WTC11 (cell line): Measurements from ENCODE around the gene DPP8.
"Not testable (repeated sequence)": the region's sequence is repeated elsewhere in the genome, so short reads cannot be mapped to it uniquely, and the experiment has no call there.

Experiments used
- CBFB ChIP-seq: sonication (generic); formaldehyde crosslinking; IDR thresholded peaks from 2 replicates; pipeline ENCODE4 v1.8.1; 2022; ENCODE audit warnings: mild to moderate bottlenecking, low read depth, missing genetic modification reagents
- CTCF ChIP-seq: fragments of 200-600 bp; IDR thresholded peaks from 2 replicates; pipeline ENCODE4 v1.8.0; 2022; ENCODE audit warnings: antibody characterized with exemption
- NR1H2 ChIP-seq: sonication (generic); formaldehyde crosslinking; IDR thresholded peaks from 2 replicates; pipeline ENCODE4 v1.9.0; 2021; ENCODE audit warnings: mild to moderate bottlenecking, moderate library complexity, missing genetic modification reagents
- NR3C1 ChIP-seq: sonication (generic); formaldehyde crosslinking; conservative IDR thresholded peaks from 2 replicates; pipeline ENCODE4 v1.8.1; 2023; ENCODE audit warnings: low read depth, mild to moderate bottlenecking, missing genetic modification reagents
- RORB ChIP-seq: fragments of 250-450 bp; sonication (Bioruptor Pico); IDR thresholded peaks from 2 replicates; pipeline ENCODE4 v1.9.0; 2021; ENCODE audit warnings: mild to moderate bottlenecking
- SP1 ChIP-seq: sonication (generic); formaldehyde crosslinking; conservative IDR thresholded peaks from 2 replicates; pipeline ENCODE4 v1.8.1; 2022; ENCODE audit warnings: missing genetic modification reagents
- TP53 ChIP-seq: sonication (generic); formaldehyde crosslinking; IDR thresholded peaks from 2 replicates; pipeline ENCODE4 v1.8.1; 2023; ENCODE audit warnings: mild to moderate bottlenecking, missing genetic modification reagents
- ZNF425 ChIP-seq: fragments of 250-450 bp; sonication (Bioruptor Pico); conservative IDR thresholded peaks from 2 replicates; pipeline ENCODE4 v1.9.0; 2021; ENCODE audit warnings: mild to moderate bottlenecking

GRCh38 chr15:65552851-65553250 is 35.4 kb upstream of the DPP8 start:
- not testable (repeated sequence) for TF ChIP-seq CTCF; SP1 (CRISPR knock-in tag); CBFB (CRISPR knock-in tag); TP53 (CRISPR knock-in tag); ZNF425; NR3C1 (CRISPR knock-in tag); NR1H2; RORB (CRISPR knock-in tag)
